CD4-positive, alpha-beta T cell treated with Interleukin-2 at 100 ng/mL for 4 hours (primary cell): Measurements from ENCODE around the gene CTNNBL1.
A peak's percentile ranks its signal among the peaks of the same experiment; 100 is the strongest.

ENCODE experiments used
- DNase-seq: peaks from one replicate; pipeline ENCODE4 v3.0.0-alpha.2; 2020; ENCODE audit warnings: low spot score

Gene CTNNBL1

GRCh38 chr20:37742131-37742530 lies 48.3 kb downstream of the CTNNBL1 start:
- no peak for DNase-seq

DNA sequence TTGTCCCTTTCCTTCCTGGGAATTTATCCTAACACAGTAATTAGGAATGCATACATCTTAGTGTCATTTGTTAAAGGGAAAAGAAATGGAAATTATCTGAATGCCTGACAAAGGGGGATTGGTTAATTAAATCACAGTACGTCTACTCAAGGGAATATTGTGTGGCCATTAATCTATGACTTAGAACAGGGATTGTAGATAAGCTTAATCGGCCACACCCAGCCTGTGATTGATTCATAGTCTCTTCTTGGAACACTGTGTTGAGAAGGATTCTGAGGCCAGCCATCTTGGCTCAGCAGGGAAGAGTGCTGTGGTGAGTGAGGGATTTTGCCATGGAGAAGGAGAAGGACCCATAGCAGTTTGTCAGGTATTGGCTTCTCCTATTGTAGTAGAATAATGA lies 50.5 kb downstream of the CTNNBL1 start:
- no peak for DNase-seq

GRCh38 chr20:37745553-37745952 lies 51.7 kb downstream of the CTNNBL1 start:
- DNase-seq = peak; percentile 28

DNA sequence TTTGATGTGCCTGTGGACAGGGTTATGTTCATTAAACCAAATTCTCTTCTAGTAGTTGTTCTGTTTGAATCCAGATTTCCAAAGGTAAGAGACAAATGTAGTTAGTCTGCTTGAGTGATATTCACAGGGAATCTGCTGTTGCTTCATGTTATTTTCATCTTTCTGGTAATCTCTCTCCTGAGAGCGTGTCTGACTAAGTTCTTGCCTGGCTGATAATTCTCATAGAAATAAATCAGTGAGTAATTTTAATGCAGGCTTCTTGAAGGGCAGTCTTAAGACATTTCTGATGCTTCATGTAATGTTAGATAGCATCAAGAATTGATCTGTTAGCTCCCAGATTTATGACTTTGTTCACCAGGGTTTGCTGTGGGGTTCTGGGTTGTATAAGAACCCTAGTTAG lies 54.2 kb downstream of the CTNNBL1 start:
- DNase-seq = no peak

GRCh38 chr20:37749218-37749617 lies 55.4 kb downstream of the CTNNBL1 start:
- DNase-seq = no peak

GRCh38 chr20:37749620-37750403 lies 56.0 kb downstream of the CTNNBL1 start:
- DNase-seq = no peak

- no peak for DNase-seq
Observed at GRCh38 chr20:37755665-37756064, 61.8 kb downstream of the CTNNBL1 start.

DNA sequence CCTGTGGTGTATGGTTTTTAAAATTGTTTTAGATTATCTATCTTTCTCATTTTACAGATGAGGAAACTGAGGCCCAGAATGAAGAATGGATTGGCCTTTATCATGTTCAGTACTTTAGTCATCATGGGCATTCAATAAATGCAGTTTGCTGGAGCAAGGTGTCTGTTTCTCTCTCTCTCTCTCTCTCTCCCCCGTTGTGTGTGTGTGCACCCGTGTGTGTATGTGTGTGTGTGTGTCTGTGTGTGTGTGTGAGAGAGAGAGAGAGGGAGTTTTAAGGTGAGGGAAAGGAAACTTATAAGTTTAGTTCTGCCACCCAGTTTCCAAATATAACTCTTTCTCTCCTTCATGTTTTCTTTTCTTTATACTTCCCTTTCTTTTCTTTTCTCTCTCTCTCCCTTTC lies 62.4 kb downstream of the CTNNBL1 start:
- DNase-seq = no peak

GRCh38 chr20:37757550-37757949 lies 63.7 kb downstream of the CTNNBL1 start:
- DNase-seq = no peak

DNA sequence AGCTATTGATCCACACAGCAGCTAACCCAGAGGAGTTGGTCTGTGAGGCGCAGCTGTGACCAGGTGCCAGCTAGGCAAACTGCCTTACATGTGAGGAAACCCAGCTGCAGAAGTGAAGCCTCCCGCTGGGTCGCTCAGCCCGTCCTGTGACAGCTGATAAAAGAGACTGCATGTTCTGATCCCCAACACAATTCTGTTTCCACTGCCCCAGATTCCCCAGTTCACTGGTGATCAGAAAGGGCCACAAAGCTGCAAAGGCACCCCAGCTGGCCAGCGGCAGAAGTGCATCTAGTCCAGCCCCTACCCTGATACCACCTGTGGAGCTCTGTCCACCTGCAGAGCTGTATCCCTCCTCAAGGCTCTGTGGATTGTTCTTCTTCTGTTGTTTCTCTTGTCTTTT lies 64.5 kb downstream of the CTNNBL1 start:
- DNase-seq = no peak

DNA sequence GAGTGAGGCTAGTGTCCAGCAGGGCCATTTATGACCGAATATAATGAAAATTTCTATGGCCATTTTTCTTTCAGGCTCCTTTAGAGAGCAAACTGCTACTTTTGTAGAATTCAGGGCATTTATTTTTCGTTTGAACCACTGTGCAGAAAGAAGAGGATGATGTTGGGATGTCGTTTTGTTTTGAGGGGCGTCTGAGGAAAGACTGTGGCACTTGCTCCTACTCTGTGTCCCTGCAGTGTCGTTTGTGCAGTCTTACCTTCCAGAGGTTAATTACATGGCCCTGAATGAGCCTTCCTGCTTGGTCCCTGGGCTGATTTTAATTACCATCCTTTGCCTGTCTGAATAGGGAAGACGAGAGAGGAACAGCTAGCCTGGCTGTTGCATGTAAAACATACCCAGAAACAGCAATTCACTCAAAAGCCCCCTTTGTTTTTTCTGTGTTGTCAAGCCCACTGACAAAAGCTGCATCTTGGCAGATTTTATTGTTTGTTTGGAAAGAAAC lies 65.3 kb downstream of the CTNNBL1 start:
- no peak for DNase-seq

DNA sequence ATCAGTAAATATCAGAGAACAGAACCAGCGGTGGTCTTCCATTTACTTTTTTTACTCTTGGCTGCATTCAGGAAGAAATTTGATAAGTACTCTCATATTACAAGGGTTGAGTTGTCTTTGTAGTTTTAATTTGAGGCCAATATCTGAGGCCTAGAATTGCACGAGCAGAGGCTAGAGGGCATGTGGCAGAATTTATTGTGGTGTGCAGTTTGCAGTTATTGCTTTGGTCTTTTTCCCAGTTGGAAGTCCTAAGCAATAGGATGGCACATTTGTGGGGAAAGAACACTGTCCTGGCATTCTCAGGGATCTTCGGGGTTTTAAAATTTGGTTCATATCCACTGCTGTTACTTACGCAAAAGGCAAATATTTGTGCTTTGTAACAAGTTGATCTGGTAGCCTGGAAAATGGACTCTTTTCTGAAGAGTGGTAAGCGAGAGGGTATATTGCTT lies 66.0 kb downstream of the CTNNBL1 start:
- no peak for DNase-seq

DNA sequence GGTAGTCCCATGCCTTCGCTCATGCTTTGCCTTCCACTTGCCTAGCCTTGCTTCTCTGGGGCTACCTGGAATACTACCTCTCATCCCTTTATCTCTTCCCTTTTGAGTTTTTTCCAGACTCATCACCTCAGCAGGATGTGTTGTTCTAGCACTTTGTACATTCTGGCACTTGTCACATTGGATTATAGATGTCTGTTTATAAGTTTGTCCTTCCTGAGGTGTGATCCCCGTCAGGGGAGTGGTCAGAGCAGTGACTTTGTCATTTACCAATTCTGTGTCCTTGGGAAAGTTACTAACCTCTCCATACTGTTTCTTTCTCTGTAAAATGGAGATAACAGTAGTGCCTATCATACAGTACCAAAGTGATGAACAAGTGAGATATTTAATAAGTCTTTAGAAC lies 66.5 kb downstream of the CTNNBL1 start:
- no peak for DNase-seq

DNA sequence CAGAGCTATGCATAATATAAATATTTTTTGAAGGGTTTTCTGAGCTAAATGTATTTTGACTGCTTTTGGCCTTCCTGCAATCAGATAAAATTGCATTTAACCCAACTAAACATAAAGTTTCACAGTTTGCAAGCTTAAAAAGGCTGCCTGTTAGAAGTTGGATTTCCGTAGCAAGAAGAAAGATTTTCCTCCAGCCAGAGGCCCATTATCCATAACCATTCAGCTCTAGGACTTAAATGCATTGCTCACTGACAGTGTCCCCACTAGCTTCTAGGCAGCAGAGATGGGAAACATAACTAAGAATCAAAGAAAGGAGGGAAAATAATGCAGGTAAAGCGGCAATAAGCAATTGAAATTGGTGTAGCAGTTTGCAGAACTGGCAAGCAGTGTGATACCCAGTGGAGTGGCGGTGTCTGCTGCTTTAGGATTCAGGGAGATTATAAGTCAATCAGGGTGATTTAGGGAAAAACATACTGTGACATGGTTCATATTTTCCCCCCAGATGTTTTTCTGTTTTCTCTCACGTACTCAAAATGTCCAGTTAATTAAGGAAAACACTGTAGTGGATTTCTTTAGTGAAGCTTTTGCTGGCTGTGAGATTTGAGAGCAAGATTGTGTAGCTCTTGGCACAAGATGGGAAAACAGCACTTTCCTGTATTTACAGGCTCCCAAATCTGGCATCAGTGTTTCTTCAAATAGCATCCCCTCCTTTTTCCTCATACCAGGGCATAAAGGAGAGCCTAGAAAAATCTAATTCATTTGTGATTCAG lies 69.1 kb downstream of the CTNNBL1 start:
- DNase-seq = no peak

GRCh38 chr20:37764333-37764935 lies 70.6 kb downstream of the CTNNBL1 start:
- DNase-seq = no peak

DNA sequence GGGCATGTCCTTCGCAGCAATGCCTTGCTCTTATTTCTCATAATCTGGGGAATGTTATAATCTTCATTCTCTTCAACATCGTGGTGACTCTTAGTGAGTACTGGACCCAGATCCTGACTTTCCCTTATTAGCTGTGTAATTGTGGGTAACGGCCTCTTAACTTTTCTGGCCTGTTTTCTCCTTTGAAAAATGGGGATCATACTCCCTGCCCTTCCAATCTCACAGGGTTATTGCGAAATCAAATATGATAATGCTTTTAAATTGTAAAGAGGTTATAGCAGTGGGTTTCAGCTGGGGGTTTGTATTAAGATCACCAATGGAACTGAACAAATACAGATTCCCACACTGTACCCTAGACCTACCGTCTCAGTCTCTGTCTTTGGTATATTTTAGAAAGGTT lies 77.1 kb downstream of the CTNNBL1 start:
- no peak for DNase-seq

DNA sequence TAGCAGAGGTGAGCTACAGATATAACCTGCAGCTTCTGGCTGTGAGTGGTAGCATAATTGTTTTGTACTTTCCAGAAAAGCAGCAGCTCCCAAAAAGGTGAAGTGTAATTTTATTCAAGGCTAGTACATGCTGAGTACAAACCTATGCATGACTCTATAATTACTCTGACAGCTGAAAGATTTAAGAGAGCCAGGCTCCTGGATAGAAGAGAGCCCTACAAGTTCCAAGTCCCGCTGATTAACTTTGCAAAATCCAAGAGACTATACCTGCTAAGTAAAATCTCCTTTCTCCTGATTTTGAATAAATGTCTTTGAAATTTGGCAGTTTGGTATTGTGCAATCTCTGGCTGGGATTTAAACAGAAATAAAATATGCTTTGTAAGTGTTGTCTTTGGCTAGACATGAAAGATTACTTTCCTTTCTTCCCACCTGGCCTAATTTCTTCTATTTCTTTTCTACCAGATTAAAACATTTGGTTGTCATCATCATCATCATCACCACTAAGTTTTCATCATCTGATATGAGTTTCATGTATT lies 79.5 kb downstream of the CTNNBL1 start:
- DNase-seq = no peak

DNA sequence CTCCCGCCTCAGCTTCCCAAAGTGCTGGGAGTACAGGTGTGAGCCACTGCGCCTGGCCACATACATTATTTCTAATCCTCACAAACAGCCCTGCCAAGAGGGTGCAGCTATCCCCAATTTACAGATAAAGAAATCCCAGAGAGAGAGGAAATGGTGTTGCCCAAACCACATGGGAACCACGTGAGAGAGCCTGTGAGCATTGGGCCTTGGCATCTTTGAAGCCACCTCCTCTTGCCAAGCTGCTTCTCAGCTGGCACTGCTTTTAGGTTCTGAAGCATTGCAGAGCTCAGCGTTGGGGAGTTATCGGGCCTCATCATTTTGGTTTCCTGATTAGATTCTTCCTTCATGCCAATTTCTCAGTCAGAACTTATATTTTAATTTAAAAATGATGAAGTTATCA lies 80.3 kb downstream of the CTNNBL1 start:
- DNase-seq = no peak

GRCh38 chr20:37775200-37775599 lies 81.4 kb downstream of the CTNNBL1 start:
- DNase-seq = no peak

DNA sequence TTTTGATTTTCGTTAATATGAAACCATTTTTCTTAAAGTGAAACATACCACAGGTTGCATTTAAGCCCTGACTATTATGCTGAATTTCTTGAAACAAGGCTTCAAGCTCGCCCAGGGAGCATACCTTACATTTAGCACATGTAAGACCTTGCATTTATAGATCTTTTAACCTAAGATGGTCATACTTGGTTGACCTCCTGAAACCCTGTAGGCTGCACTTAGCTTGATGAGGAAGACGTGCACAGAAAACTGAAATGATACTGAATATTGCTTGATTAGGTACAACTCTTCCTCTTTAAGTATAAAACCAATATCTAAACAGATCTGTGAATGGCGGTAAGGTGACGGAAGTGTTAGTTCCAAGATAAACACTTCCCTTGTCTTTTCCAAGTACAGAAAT lies 82.2 kb downstream of the CTNNBL1 start:
- no peak for DNase-seq

DNA sequence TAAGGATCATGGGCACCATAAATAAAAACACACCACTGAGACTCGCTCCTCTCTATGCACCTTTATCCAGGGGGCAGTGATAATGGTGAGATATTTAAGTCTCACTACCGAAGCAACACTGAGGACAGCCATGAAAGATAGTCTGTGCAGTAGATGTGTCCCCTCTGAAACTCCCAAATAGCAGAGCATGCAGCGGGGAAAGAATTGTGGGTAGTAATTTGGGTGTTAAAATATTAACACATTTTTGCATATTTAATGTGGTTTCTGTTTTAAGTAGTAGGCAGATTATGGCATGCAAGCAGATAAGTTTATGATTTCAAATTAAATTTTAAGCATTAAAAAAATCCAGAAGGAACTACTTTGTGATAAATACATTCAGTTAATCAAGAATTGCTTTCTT lies 82.7 kb downstream of the CTNNBL1 start:
- DNase-seq = no peak
